Right renal cortex interstitium (tissue), 3 donors: ENCODE measurements around the gene RIN2. TPM values are rescaled to one million over a fixed set of nuclear protein-coding genes. Genes with fewer than 3 reads are reported as not detected.

Experiments
- DNase-seq, 3 donors: peaks; one replicate each; pipeline ENCODE4 v3.0.0-alpha.2; 2013; ENCODE audit warnings: low read depth in 3 of 3, low spot score in 2 of 3
- polyA plus RNA-seq, 3 donors: library from polyadenylated mRNA; unstranded; fragments of 120-200 nt; gene quantifications; one replicate each; pipeline ENCODE4 v1.2.1, GENCODE V29; 2013; ENCODE audit not compliant: insufficient read length in 3 of 3

The RIN2 gene, protein sequence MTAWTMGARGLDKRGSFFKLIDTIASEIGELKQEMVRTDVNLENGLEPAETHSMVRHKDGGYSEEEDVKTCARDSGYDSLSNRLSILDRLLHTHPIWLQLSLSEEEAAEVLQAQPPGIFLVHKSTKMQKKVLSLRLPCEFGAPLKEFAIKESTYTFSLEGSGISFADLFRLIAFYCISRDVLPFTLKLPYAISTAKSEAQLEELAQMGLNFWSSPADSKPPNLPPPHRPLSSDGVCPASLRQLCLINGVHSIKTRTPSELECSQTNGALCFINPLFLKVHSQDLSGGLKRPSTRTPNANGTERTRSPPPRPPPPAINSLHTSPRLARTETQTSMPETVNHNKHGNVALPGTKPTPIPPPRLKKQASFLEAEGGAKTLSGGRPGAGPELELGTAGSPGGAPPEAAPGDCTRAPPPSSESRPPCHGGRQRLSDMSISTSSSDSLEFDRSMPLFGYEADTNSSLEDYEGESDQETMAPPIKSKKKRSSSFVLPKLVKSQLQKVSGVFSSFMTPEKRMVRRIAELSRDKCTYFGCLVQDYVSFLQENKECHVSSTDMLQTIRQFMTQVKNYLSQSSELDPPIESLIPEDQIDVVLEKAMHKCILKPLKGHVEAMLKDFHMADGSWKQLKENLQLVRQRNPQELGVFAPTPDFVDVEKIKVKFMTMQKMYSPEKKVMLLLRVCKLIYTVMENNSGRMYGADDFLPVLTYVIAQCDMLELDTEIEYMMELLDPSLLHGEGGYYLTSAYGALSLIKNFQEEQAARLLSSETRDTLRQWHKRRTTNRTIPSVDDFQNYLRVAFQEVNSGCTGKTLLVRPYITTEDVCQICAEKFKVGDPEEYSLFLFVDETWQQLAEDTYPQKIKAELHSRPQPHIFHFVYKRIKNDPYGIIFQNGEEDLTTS
- polyA plus RNA-seq, result 10 to 100 TPM; 38.2 to 41.0 (median 40.7) TPM

DNA sequence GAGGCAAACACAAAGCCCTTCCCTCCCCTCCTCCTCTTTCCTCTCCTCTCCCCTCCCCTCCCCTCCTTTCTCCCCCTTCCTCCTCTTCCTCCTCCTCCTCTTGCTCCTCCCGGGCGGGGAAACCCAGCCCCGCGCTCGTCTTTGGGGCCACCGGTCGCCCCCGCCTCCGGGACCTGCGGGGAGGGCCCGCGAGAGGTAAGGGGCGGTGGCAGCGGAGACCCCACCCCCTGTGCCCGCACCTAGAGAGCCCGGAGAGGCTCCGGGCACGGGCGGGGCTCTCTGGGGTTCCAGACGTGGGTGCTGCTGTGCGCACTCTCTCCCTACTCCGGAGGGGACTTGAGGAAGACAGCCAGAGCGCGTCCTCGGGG lies at the start of gene RIN2:
TSS of gene RIN2 (plus strand) at position 126 of the 368 bp plus-strand sequence. CDS start 131,344 bp downstream, outside the sequence.
- DNase-seq, result no peak

DNA sequence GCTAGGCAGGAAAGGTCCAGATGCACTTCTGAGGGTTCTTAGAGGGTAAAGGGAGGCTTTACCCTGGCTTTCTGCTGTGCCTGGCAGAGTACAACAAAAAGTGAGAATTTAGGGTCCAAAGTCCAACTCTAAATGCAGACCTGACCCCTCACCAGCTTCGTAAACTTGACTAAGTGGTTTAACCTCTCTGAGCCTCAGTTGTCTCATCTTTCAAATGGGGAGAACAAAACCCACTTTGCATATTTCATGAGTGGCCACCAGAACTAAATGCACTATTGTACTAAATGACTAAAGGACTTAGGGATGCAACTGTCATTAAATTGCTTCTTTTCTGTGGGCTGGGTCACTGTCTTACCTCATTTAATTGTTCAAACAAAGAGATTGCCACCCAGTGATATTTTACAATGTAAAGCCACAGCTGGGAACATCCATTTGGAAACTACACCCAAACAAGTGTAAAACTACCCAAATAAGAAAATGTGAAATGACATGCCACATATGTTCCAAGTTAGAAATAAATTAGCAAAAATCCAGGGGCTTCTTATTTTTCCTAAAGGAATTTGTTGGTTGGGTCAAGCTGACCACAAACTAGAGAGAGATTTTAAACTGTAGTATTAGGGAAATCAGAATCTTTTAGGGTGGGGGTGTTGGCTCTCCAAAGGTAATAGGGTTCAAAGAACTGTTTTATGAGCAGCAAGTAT lies 48.3 kb upstream of the RIN2 start:
- DNase-seq, result no peak

DNA sequence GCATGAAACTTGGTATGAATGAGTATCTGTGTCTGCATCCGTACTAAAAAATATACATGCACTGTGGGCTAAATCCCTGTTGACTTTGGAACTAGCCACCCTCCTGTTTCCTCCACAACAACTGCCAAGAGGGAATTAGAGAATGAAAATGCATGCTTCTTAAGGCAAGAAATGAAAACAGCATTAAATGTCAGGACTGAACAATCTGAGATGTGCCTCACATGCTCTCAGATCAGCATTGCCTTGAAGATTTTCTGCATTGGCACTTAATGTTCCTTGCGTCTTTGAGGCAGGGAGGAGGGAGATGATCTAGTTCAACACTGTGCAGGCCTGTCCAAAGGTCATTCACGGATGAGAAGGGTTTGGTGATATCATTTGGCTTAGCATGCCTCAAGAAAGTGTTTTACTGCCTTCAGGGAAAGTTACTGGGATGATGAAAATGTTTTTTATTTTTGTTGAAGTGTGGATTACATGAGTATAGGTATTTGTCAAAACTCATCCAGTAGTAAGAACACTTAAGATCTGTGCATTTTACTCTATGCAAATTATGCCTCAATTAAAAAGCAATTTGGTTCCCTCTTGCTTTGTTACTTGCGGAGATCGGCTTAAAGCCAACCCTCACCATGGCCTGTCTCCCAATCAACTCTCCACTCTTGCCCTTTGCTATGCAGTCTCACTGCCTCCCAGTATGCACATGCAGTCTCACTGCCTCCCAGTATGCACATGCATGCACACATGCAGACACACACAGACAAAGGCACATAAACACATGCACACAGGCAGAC lies 47.5 kb upstream of the RIN2 start:
- peak in 1 of 3 donors; percentile 18 for DNase-seq

DNA sequence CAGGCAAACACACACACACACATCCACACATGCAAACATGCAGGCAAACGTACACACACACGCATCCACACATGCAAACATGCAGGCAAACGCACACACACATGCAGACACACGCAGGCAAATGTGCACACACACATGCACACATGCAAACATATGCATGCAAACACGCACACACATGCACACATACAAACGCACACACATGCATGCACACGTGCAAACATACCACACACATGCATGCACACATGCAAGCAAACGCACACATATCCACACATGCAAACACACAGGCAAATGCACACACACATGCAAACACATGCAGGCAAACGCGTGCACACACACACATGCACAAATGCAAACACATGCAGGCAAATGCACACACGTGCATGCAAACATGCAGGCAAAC lies 46.9 kb upstream of the RIN2 start:
- no peak for DNase-seq

DNA sequence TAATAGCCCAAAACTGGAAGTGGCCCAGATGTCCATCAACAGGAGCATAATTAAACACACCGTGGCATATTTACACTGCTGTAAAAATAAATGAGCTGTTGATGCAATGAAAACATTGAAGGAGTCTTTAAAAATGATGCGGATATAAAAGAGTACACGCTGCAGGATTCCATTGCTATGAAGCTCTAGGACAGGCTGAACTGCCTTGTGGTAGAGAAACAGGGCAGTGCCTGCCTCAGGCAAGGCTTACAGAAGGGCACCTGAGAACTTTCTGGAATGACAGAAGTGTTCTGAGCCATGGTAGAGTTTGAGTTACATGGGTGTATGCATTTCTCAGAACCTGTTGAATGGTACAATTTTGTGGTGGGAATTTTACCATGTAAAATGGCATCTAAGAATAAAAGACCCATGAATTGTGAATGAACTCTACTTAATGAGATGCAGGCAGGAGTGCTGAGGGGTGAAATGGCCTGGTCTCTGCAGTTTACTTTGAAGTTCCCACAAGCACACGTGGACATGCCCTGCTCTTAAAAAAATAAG lies 45.3 kb upstream of the RIN2 start:
- DNase-seq, result no peak

DNA sequence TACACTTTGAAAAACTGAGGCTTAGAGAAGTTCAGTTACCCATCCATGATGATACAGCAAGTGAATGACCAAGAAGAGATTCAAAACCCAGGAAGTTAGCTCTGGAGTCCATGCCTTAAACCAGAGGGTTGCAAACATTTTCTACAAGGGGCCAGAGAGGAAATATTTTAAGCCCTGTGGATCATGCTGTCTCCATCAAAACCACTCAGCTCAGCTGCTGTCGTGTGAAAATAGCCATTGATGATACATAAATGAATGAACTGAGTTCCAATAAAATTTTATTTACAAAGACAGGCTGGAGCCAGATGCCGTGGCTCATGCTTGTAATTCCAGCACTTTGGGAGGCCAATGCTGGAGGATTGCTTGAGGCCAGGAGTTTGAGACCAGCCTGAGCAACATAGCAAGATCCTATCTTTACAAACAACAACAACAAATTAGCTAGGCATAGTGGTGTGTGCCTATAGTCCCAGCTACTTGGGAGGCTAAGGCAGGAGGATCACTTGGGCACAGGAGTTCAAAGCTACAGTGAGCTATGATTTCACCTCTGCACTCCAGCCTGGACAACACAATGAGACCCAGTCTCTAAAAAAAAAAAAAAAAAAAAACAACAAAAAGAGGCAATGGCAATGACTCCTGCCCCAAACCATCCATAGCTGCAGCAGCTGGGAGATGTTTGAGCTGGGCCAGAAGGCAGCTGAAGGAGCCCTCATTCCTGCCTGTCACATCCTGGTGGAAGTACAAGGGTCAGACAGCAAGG lies 44.1 kb upstream of the RIN2 start:
- DNase-seq, result no peak

DNA sequence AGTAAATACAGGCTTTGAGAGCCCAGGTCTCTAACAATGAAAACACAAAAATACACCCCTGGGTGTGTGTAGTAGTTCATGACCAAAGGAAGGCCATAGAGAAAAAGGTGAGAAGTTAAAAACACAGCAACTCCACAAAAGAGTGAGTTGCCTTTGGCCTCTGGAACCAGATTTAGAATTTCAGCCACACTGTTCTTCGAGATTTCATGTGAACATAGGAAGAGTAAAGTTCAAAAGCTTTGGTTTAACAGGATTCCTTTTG lies 43.5 kb upstream of the RIN2 start:
- no peak for DNase-seq

DNA sequence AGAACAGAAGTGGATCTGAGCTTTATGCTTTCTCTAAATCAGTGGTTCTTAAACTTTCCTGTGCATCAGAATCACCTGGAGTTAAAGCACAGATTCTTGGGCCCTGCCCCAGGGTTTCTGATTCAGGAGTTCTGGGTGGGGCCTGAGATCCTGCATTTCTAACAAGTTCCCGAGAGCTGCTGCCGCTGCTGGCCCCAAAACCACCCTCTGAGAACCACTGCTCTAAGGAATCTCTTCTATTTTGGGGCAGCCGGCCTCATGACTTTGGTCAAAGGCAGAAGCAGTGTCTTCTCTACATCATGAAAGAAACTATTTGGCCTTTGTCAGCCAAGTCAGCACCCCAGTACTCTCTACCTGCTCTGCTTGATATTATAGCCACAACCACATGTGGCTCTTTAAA lies 42.1 kb upstream of the RIN2 start:
- DNase-seq, result no peak

DNA sequence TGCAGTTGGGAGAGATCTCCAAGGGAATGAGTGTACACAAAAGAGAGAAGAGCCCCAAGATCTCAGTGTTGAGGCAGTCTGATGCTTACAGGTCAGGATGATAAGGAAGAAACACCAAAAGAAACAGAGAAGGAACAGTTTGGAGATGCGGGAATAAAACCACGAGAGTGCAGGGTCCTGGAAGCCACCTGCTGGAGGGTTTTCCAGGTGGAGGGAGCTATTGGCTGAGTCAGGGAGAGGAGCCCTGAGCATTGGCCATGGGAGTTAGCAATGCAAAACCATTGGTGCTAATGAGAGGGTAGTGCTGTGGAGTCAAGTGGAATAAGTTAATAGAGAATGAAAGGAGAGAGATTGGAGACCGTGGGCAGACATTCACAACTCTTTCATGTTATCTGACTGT lies 39.2 kb upstream of the RIN2 start:
- no peak for DNase-seq

DNA sequence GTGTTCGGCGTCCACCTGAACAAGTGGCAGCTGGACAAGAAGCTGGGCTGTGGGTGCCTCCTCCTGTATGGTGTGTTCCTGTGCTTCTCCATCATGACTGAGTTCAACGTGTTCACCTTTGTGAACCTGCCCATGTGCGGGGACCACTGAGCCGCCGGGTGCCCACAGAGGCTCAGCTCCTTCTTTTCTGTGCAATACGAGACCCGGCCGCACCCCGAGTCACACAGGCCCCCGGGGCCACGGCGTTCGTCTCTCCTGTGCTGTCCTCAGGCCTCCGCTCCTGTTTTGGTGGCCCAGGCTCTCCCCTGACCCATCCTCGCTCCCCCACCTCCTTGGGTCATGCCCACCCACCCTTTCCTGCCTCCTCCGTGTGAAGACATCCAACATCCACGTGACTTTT lies 37.1 kb upstream of the RIN2 start:
- DNase-seq, result no peak

DNA sequence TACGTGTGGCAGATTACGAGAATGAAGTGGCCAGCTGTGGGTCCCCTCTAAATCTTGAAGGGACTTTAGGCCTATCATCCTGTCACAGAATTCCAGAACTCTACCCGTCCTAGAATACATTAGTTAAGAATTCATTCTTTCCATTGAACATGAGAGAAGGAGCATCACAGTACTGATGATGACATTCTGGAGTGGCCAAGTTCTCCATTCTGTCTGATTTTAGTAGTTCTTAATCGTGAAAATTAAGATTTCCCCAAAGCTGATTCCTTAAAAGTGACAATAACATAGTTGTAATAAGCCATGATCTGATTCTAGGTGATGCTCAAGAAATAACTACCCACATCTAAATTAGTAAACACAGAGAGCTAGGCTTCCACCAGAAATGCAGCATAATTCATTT lies 35.0 kb upstream of the RIN2 start:
- DNase-seq, result no peak

DNA sequence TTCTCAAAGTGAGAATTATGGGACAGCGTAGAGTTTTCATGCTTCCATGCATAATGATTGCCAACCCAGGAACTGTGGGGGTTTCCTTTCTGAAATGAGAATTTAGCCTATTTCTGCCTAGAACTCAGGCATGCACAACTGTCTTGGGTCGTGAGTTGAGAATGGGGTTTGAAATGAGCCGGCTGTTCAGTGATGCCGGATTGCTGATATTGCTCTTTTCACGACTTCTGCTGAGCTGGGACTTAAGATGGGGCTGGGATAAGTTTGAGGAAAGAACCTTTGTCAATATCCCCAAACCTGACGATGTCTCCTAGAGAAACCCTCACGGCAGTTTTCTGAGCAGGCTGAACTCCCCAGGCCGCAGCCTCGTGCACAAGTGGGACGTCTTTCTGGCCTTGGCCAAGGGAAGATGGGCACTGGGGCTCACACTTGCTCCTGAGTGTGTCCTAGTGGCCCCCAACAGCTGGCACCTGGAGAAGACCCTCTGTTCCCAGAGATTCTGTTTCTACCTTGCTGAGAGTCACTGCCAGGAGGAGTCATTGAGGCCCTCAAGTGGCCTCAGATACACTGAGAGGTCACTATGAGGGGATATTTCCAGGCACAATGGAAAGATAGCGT lies 34.1 kb upstream of the RIN2 start:
- no peak for DNase-seq

DNA sequence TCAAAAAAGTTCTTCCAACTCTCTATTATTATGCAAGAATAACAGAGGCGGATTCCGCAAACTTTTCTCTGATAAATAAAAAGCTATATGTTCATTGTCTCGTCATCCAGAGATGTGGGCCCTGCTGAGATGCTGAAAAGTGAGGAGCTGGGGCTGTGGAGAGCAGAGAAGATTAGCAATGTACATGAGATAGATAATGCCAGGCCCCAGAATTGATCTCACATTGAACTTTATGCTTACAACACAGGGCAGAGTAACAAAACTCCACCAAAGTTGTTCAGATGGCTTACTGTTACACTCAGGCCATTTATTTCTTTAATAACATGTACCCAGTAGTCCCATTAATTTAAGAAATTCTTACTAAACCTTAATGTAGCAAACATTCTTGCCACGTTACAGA lies 32.7 kb upstream of the RIN2 start:
- no peak for DNase-seq

DNA sequence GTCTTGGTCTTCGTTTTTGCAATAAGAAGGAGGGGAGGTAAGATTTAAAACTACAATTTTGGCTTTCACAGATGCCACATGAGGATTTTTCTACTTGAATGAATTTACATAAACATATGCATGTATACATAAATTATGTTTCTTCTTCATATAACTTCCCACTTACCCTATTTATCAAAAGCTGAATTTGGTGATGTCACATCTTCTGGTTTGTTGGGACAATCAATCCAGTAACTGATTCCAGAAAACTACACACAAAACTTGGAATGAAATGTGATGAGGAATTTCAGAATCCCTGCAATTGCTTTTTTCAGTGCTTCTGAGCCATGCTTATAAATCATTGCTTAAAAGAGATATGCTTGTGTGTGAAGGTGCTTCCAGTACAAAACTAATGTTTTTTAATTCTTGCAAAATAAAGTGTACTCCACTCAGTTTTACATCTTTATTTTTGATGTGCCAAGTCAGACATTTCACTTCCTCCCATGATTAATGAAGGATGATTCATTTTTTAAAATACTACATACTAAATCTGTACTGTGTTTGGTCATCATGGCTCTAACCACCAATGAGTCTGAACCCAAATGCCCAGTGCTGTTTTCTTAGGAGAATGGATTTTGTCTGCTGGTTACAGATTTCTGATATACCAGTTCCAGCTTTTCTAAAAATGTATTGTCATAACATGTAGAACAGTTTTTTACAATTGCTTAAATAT lies 32.1 kb upstream of the RIN2 start:
- no peak for DNase-seq

DNA sequence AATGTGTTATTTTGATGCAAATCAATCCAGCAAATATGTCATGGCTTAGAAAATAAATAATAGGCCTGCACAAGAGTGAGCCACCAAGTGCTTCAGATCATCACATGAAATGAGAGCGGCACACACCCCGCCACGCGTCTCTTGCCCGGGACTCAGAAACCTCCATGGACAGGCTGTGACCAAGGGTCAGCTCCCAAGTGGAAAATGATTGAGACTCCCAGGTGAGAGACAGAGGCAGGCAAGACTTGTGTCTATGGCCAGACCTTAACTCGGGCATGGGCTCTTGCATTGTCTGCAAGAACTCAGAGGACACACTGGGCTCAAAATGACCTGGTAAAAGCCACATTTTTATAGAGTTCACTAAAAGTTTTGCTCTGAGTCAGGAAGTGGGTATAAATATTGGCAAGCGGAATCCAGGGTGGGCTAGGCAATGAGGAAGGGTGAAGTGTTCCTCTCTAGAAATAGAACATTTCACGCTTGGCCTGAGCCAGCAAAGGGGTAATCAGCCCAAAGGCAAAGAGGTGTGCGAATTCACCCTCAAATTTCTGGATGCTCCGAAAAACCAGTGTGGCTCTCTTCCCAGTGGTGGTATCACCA lies 30.7 kb upstream of the RIN2 start:
- no peak for DNase-seq

DNA sequence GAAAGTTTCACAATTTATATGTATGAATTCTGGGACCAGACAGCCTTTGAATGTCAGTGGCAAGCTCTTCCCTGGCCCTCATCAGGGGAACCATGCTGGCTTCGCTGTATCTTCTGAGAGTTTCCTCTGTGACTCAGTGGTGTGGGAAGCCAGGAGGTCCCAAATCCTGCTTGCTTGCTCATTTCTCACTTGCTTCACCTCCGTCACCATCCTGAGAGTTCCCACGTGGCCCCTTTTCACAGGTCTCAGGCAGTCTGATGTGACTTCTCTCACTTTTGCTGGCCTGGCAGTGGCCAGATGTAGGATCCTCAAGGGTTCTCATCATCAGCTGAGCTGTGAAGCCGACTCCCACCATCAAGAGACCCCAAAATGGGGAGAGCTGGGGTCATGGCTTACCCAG lies 28.4 kb upstream of the RIN2 start:
- DNase-seq, result no peak

DNA sequence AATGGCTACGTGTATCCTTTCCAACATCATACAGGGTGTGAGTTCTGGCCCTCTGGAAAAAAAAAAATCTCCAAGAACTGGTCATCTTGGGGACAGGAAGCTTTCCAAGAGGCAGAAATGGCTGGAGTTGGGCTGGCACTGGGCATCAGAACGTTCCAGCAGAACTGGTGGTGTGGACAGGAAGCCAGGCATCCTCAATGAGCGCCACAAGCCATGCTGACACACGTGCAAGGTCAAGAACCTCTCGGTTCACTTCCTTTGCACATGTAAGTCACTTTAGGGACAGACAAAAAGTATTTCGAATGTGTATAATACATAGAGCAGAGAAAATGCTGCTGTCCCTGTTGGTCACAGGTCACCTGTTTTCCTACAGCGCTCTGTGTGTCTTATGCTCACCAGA lies 27.4 kb upstream of the RIN2 start:
- no peak for DNase-seq

DNA sequence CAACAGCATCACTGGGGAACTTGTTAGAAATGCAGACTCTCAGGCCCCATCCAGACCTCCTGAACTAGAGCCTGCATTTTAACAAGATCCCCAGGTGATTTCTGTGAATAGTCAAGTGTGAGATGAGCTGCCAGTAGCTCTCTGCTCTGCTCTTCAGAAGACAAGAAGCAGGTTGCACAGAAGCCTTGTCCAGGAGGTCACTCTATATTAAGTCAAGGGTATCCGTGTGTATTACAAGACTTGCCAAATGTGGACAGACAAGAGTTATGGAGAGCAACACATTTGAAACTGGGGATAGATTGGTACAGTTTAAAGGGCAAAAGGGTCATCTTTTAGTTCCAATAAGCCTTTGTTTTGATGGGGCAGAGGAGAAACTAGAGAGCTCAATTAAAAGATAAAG lies 23.2 kb upstream of the RIN2 start:
- DNase-seq, result no peak
